HG02798 (cell line): ENCODE results near the gene TTC7B.

Source experiments
- ATAC-seq: cut with Tn5 transposase; IDR thresholded peaks from one replicate; pipeline ENCODE4 v1.9.1; 2021; ENCODE audit warnings: mild to moderate bottlenecking; ENCODE audit not compliant: unreplicated experiment, poor library complexity

TTC7B gene

DNA sequence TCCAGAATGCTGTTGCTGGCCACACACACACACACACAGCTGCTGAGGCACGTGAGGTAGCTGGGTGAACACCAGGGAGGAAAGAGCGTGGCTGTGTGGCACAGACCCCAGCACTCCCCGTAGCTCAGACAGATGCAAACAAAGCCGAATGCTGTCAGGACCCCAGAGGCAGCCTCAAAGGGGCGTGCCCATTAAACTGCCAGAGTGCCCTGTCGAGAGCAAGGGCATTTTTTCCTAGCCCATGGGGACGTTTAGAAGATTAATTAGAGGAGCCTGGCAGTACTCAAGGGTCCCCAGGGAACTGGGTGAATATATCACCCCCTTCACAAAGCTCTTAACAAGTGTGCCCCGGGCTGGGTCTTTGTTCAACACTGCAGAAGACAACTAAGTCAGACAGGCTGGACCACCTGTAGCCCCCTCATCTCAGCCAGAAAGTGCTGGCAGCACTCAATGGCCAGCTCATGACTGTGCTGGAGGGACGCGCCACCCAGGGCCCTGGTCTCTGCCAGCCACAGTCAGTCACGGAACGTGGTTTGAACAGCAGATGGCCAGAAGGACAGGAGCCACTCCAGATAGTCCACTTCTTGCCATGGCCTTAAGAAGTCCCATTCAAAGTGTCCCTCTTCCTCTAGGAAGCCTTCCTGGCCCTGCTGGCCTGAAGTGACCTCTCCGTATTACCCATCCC lies 37.5 kb downstream of the TTC7B start:
- ATAC-seq = no peak

DNA sequence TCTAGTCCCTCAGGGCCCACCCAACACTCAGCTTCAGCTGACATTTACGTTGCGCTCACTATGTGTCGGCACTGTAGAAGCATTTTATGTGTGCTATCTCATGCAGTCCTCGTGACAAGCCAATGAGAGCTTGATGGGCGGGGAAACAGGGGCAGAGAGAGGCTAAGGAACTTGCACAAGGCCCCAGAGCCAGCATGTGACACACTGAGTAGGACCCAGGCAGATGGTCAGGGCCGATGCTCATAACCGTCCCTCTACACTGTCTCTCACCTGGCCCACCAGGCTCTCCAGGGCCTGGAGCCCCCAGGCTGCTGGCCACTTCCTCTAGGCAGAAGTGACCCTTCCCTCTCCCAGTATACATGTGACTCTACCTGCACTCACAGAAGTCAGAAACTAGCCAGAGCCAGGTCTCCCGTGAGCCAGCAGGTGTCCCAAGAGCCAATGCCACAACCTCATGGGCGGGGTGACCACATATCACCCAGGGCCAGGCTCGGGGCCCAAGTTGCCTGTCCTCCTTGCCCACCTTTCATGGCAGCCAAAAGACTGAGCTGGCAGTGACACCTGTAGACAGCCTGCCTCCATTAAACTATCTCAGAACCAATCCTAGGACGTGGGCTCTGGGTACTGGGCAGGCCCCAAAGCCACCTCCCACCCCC lies 38.3 kb downstream of the TTC7B start:
- ATAC-seq = no peak

DNA sequence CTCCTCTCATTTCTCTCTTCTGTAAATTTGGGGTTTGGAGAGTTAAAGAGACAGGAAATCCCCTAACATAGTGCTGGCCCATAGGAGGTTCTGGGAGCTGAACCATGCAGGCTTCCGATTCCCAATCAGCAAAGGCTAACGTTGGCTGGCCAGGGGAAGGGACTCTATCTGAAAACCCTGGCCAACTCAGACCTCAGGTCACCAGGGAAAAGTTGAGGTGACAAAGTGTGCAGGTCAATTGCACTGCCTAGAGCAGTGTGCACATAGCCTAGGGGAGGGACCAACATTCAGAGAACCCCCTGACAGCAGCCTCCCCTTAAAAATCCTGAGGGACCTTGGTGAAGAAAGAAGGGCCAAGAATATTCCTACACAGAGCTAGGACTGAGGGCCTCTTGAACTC lies 38.9 kb downstream of the TTC7B start:
- ATAC-seq = no peak

DNA sequence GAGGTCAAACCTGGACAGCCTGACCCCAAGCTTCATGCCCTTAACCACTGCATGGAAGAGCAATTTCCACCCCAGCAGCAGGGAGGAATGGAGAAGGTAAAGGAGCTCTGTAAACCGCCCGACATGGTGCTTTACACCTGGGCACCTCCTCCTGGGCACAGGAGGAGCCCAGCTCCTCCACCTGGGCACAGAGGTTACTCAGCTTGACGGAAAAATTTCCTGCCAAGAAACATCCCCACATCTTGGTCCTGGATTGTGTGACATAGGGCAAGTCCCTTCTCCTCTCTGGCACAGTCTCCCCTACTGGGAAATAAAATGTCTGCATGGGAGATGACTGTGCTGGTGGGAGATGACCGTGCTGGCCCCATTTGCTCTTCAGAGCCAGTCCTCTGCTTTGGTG lies 40.8 kb downstream of the TTC7B start:
- no peak for ATAC-seq

DNA sequence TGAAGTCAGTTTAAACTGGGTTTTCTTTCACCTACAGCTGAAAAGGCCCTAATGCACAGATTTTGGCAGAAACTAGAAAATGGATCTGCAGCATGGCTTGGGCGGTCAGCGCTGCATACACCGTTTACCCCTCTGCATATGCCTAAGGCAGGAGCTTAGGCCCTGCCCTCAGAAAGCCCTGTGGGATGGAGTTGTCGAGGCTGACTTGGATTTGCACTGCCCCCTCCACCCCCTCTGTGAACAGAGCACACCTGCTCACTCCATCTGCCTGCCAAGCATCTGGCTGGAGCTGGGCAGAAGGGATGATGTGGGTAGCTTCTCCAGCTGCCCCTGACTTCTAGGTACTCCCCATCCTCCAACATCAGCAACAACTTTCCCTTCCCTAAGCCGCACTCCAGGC lies 41.9 kb downstream of the TTC7B start:
- ATAC-seq = no peak

DNA sequence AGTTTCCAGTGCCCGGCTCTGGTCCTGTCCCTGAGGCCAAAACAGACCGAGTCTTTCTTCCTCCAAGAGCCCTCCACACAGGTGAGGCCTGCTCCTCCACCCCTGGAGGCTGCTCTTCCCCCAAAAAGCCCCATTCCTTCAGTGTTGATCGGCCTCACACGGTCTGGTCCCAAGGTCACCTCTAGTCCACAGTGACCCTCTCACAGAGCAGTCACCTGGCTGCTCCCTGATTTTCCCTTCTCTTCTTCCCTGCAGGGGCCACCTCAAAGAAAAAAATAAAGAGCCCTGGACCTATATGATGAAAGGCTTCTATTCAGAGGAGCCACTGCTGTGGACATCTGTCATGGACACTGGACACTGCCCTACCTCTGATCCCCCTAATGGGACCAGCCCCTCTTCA lies 42.5 kb downstream of the TTC7B start:
- no peak for ATAC-seq

DNA sequence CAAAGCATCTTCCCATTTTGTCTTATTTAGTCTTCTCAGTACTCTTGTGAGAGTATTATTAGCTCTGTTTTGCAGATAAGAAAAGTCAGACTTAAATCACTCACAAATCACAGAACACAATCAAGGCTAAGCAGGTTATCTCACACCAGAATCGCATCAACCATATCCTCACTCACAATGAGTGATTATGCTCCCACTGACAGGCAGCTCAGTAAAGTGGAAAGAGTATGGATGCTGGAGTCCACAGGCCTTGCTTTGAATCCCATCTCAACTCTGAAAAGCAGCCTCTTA lies 43.1 kb downstream of the TTC7B start:
- ATAC-seq = no peak

DNA sequence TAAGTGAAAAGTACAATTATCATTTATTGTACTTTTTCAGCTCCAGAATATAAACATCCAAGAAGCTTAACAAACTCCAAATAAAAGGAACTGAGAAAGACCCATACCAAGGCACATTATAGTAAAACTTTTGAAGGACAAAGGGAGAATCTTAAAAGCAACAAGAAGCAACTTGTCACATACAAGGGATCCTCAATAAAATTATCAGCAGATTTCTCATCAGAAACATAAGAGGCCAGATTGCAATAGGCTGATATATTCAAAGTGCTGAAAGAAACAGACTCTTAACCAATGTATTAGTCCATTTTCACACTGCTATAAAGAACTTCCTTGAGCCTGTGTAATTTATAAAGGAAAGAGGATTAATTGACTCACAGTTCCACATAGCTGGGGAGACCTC lies 48.3 kb downstream of the TTC7B start:
- ATAC-seq = no peak

DNA sequence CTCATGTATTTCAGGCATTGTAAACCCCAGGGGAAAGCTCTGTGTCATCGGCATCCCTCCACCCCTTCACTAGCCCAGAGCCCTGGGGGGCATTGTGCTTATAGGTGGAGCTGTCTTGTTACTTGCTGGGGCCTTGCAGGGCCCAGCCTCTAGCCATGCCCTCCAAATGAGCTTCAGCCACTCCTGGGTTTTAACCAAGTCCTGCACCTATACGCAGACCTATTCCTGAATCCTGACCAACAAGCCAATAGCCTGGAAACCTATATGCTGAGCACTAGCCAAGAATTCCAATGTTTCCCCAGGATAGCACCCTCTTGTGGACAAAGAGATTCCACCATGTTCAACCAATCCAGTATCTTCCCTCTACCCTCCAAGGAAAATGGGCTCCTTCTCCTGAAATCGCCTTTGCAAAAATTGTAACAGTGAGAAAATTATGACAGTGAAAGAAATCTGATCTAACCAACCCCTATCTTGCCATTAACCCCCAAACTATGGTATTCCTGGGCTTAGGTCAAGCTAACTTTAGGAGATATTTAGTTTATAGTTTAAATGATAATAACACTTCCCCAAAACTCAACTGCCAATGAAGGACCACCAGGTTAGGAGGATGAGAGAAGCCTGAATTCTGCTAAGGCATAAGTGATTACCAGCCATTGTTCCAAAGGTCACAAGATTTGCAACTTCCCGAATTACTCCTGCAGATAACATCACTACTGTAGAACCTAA lies 55.5 kb downstream of the TTC7B start:
- ATAC-seq = no peak

DNA sequence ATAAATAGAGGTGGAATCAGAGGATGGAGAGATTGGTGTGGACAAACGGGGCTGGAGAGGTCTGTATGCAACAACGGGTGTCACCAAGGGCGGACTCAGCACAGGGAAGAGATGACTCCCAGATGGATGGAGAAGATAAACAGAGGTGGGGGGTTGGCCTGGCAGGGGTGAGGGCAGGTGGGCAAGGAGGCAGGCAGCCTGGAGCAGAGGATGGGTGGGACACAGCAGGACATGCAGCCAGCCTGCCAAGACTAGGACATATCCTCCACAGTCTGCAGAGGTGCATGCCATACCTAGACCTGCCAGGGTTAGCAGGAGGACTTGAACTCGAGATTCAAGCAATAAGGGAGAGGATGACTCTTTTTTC lies 56.2 kb downstream of the TTC7B start:
- no peak for ATAC-seq

DNA sequence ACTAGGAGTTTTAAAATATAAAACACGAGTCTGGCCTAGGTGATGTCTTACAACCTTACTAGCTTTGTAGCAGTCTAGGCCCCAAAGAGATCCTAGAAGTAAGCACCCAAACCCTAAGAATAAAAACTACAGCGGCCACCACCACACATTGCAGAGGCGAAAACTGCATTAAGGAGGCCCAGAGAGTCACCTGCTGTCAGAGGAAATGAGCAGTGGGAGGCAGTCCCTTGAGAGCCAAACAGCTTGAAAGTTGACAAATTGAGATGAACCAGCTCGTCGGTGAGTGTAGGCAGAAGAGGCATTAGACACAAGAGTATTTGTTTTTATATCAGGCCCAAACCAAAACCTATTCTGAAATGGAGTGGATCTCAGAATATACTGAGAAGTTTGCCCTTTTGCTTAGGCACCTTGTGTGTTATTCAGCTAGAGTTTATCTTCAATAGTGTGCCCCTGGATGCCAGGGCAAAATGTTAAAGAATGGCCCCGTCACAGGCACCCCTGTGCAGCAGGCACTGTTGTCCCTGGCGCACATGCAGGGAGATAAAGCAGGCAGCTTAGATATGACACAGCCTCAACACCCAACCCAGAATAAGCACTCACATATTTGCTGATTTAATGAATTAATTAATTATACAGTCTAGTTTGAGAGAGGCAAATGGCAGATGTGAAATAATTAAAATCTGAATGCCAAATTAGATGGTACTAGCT lies 56.7 kb downstream of the TTC7B start:
- peak; percentile 32 for ATAC-seq

DNA sequence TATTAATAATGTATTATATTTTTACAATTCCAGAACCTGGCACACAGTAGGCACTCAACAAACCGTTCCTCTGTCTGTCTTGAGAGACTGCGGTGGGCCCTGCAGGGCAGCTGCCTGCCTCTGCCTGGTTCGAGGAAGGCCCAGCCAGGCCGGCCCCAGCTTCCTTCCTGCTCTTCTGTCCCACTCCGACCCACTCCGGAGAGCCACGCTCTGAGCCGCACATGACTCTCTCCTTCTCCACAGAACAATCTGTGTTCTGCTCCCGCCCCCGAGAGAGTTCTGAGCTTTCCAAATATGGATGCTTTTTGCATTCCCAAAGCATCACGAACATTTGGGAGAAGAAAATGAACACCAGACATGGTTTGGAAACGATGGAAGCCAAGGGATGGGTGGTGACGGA lies 57.3 kb downstream of the TTC7B start:
- ATAC-seq = no peak

DNA sequence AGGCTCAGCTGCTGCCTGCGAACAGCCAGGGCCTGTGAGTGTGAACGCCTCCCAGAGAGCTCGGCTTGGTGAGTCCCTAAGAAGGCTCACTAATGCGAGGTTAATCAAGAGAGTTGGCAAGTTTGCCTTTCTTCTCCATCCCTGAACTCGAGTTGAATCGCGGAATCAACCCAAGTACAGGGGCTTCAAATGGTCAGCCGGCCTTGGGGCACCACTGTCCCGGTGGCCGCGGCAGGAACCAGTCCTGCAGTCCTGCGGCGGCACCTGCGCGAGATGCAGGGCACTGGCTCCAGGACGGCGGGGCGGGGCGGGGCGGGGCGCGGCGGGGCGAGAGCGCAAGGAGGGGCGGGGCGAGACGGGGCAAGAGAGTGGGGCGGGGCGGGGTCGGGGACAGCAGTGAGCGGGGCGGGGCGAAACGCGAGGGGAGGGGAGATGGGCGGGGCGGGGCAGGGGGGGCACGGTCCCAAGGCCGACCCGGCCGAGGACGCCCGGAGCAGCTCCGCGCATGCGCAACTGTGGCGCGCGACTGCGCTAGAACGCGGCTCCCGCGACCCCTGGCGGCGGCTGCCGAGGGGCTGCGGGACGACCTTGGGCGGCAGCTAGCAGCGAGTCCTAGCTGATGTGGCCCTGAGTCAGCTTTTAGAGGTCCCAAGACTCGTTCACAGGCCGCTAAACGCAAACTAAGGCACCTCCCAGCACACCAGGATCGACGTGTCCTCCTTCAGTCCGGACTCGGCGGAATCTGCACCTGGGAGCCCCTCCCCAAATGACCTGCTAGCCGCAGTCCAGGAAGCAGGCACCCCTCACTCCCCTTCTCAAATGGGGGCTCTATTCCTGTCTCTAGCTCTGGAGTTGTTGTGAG lies 58.0 kb downstream of the TTC7B start:
- peak; percentile 91 for ATAC-seq

DNA sequence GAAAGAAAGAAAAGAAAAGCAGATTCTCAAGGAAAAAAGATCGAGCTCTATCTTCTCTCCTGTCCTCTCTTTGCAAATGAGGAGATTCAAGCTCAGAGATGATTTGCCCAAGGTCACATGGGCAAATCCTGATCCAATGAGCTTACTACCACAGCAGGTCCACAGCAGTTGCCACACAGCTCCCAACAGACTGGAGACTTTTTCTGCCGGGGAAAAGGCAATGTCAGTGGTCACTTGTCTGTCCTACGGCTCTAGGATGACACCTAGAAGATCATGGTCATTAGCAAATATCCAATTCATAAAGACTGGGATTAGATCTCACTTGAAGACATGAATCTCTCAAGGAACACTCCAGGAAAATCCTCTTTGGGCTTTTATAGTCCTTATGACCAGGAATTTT lies 58.8 kb downstream of the TTC7B start:
- ATAC-seq = no peak

DNA sequence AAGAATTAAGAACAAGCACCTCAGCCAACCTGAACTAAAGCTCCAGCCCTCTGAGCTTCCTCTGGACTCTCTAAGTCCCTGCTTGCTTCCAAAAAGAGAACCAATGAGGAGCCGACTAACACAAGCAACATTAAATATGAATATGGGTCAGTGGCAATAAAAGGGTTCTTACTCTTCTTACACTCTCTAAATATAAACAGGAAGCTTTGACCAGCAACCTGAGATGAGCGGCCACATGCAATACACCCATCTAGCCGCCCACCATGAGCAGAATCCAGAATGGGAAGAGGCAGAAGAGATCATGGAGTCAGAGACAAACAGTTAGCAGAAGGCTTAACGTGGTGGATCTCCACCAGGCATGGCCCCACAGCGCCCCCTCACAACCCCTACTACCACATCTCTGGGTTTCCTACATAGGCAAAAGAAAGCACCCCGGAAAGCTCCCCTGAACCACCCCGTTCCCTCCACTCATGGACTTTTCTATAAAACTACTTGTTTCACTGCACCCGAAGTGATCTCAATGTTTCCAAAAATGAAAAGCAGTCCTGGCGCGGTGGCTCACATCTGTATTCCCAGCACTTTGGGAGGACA lies 59.4 kb downstream of the TTC7B start:
- ATAC-seq = no peak

DNA sequence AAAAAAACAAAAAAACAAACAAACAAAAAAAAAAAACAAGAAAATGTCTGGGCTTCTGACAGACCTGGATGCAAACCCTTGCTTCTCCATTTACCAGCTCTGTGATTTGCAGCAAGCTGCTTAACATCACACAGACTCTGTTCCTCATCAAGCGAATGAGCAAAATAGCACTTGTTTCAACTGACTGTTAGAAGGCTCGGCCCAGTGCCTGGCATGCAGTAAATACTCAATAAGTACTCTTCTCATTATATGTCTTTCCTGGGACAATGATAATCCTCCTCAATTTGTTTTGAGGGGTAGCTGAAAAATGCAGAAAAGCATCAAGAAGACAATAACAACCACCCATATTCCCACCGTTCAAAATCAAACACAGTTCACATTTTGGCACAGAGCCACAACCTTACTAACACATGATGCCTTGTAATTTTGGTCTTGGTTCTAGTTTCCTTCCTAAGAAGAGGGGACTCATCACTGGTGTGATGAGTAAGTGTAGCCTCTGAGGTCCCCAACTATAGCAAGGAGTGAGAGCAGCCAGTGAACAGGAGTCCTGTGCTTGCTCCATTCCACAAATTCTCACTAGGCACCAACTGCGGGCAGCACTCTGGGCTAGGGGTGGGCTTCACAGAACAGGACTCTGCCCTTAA lies 60.4 kb downstream of the TTC7B start:
- no peak for ATAC-seq

DNA sequence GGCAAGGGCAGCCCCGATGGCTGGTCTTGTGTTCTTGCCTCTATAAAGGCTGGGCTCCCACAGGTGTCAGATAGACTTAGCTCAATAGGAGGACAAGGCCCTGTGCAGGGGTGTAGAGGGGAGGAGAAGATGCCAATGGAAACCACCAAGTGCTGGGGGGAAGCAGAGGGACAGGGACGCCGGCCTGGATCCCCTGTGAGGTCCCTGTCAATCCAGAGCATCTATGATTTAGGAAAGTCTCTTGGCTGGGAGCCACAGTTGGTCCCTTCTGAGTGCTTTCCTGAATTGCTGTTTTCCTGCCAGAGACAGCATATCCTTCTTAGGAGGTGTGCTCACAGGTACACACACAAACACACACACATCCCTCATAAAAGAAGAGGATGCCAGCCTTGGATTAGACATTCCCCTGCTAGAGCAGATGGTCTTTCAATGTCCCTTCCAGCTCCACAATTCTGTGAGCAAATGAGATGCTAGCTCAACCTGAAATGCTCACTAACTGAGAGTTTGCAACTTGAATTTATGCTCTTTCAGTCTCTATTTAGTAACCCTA lies 62.7 kb downstream of the TTC7B start:
- no peak for ATAC-seq

DNA sequence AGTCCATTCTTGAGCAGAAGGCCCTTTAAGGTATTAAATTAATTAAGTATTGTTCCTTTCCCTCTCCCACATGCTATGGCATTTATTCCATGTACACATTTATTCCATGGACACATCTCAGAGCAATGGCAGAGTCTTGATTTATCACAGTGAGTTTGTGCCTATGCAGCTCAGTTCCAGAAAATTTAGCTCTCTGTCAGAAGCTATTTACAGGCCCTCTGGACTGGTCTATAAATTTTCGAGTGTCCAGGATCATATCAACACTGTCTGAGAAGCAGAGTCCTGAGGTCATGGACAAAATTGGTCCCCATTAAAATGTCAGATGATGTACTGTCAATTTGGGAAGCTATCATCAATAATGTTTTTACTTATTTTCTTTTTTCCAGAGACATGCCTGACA lies 65.5 kb downstream of the TTC7B start:
- no peak for ATAC-seq

DNA sequence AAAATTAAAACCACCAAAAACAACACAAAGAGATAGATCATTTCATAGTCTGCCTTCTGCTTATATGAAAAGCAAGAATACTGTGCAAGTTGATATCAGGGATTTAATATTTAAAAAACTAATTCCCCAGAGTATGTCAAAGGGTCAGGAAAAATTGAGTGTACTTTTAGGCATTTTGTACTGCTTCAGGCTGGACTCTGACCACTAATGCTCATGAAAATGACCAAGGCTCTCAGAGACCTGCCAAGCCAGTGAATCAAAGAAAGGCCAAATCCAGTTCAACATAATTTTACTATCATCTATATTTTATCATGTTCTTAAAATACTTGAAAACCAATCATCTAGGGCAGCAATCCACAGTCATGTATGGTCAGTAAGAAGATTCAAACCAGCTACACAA lies 66.0 kb downstream of the TTC7B start:
- no peak for ATAC-seq
